Measurements from ENCODE around the gene SEZ6.

- TF ChIP-seq CTCF (IDR thresholded peaks at IDR 0.05; ENCODE audit: low read length) (no peak), EZH2phosphoT487 (IDR thresholded peaks at IDR 0.05; ENCODE audit: low read length) (no peak), EZH2 (optimal IDR thresholded peaks at IDR 0.05; ENCODE audit: low read depth, low read length) (no peak)
Observed at GRCh38 chr17:28951428-28951990, 54.3 kb downstream of the SEZ6 start, which contains the start of gene PHF12.

All from MM.1S (cell line).